H1 (cell line): Measurements from ENCODE around the gene RALGDS. TPM values are rescaled to one million over a fixed set of nuclear protein-coding genes. Genes with fewer than 3 reads are reported as not detected.

ENCODE experiments used
- ASH2L ChIP-seq: fragments of 200-600, 300-600 bp; sonication (generic); IDR thresholded peaks from one replicate; pipeline ENCODE4 v1.7.1; 2017; ENCODE audit warnings: low read length
- BCL11A ChIP-seq, 2 experiments: IDR thresholded peaks; one replicate each; pipeline ENCODE4 v1.6.1; 2011; ENCODE audit warnings: low read depth in 2 of 2, low read length in 2 of 2, mild to moderate bottlenecking in 2 of 2
- CHD2 ChIP-seq: IDR thresholded peaks from 2 replicates; pipeline ENCODE4 v1.6.1; 2012; ENCODE audit warnings: low read length, improper control_type of control experiment
- EGR1 ChIP-seq: IDR thresholded peaks from 2 replicates; pipeline ENCODE4 v1.6.1; 2011; ENCODE audit warnings: low read depth, low read length, borderline replicate concordance
- KDM4A ChIP-seq: IDR thresholded peaks from one replicate; pipeline ENCODE4 v1.7.1; 2012; ENCODE audit warnings: low read depth, mild to moderate bottlenecking, moderate library complexity, low read length, inconsistent platforms; ENCODE audit not compliant: severe bottlenecking
- MAFK ChIP-seq: IDR thresholded peaks from 2 replicates; pipeline ENCODE4 v1.6.1; 2012; ENCODE audit warnings: low read depth, mild to moderate bottlenecking, improper control_type of control experiment, low read length
- RBBP5 ChIP-seq: IDR thresholded peaks from 2 replicates; pipeline ENCODE4 v1.7.1; 2012; ENCODE audit warnings: low read depth, mild to moderate bottlenecking, inconsistent platforms, low read length, moderate library complexity, borderline replicate concordance
- RFX5 ChIP-seq: IDR thresholded peaks from 2 replicates; pipeline ENCODE4 v1.6.1; 2011; ENCODE audit warnings: low read depth, low read length, improper control_type of control experiment, borderline replicate concordance
- TAF1 ChIP-seq: IDR thresholded peaks from 2 replicates; pipeline ENCODE4 v1.6.1; 2011; ENCODE audit warnings: mild to moderate bottlenecking, low read depth, low read length
- TCF12 ChIP-seq: IDR thresholded peaks from 2 replicates; pipeline ENCODE4 v1.6.1; 2011; ENCODE audit warnings: low read depth, mild to moderate bottlenecking, low read length
- YY1 ChIP-seq: IDR thresholded peaks from 2 replicates; pipeline ENCODE4 v1.6.1; 2011; ENCODE audit warnings: low read depth, mild to moderate bottlenecking, low read length
- polyA plus RNA-seq, 7 experiments: library from polyadenylated mRNA; depleted of rRNA in 3 of 7; stranded (reverse) in 5 of 7; unstranded in 2 of 7; fragments of >200 nt in 5 of 7; fragments of 200-250 nt in 2 of 7; gene quantifications; 1 replicate in 5 of 7; 2 replicates in 1 of 7; 4 replicates in 1 of 7; pipeline versions ENCODE4 v1.2.1 to v1.2.3, GENCODE V29; 2011 to 2013; ENCODE audit warnings: missing spikeins in 2 of 7, mixed read lengths in 2 of 7
- total RNA-seq: library from RNA; stranded (reverse); fragmentation: NEBNext Ultra II Directional; extraction: Animal tissue kit (Norgen Biotek cat#: 25700); gene quantifications from 2 replicates; pipeline ENCODE4 v1.2.1, GENCODE V29; 2021
- TF ChIP-seq, protein P1 (sequence below): fragments of 300-600 bp; sonication (generic); IDR thresholded peaks from 2 replicates; pipeline ENCODE4 v1.7.1; 2012; ENCODE audit warnings: low read length, moderate library complexity, mild to moderate bottlenecking, inconsistent platforms; ENCODE audit not compliant: insufficient replicate concordance

The RALGDS gene
- total and polyA plus RNA-seq, 2 of the 8 experiments (the other 6 are each of a cell fraction or from before 2014, with no cell fraction given), result 14.5 to 25.5 TPM

DNA sequence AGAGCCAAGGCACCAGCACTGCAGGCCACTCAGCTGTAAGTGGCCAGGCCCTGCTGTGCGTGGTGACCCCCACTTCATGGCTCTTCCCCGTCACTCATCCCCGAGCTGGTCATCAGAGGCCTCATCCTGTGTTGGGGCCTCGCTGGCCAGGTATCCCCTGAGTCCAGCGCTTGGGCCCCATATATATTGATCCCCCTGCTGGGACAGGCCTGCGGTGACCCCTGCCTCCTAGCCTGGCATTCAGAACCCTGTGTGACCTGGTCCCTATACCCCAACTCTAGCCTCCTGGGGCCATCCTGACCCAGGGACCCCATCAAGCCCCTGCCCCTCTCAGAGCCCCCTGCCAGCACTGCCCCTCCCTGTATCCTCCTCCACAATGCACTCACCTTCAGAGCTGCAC lies 30.0 kb upstream of the RALGDS start (continued):
- TF ChIP-seq, protein P1, sequence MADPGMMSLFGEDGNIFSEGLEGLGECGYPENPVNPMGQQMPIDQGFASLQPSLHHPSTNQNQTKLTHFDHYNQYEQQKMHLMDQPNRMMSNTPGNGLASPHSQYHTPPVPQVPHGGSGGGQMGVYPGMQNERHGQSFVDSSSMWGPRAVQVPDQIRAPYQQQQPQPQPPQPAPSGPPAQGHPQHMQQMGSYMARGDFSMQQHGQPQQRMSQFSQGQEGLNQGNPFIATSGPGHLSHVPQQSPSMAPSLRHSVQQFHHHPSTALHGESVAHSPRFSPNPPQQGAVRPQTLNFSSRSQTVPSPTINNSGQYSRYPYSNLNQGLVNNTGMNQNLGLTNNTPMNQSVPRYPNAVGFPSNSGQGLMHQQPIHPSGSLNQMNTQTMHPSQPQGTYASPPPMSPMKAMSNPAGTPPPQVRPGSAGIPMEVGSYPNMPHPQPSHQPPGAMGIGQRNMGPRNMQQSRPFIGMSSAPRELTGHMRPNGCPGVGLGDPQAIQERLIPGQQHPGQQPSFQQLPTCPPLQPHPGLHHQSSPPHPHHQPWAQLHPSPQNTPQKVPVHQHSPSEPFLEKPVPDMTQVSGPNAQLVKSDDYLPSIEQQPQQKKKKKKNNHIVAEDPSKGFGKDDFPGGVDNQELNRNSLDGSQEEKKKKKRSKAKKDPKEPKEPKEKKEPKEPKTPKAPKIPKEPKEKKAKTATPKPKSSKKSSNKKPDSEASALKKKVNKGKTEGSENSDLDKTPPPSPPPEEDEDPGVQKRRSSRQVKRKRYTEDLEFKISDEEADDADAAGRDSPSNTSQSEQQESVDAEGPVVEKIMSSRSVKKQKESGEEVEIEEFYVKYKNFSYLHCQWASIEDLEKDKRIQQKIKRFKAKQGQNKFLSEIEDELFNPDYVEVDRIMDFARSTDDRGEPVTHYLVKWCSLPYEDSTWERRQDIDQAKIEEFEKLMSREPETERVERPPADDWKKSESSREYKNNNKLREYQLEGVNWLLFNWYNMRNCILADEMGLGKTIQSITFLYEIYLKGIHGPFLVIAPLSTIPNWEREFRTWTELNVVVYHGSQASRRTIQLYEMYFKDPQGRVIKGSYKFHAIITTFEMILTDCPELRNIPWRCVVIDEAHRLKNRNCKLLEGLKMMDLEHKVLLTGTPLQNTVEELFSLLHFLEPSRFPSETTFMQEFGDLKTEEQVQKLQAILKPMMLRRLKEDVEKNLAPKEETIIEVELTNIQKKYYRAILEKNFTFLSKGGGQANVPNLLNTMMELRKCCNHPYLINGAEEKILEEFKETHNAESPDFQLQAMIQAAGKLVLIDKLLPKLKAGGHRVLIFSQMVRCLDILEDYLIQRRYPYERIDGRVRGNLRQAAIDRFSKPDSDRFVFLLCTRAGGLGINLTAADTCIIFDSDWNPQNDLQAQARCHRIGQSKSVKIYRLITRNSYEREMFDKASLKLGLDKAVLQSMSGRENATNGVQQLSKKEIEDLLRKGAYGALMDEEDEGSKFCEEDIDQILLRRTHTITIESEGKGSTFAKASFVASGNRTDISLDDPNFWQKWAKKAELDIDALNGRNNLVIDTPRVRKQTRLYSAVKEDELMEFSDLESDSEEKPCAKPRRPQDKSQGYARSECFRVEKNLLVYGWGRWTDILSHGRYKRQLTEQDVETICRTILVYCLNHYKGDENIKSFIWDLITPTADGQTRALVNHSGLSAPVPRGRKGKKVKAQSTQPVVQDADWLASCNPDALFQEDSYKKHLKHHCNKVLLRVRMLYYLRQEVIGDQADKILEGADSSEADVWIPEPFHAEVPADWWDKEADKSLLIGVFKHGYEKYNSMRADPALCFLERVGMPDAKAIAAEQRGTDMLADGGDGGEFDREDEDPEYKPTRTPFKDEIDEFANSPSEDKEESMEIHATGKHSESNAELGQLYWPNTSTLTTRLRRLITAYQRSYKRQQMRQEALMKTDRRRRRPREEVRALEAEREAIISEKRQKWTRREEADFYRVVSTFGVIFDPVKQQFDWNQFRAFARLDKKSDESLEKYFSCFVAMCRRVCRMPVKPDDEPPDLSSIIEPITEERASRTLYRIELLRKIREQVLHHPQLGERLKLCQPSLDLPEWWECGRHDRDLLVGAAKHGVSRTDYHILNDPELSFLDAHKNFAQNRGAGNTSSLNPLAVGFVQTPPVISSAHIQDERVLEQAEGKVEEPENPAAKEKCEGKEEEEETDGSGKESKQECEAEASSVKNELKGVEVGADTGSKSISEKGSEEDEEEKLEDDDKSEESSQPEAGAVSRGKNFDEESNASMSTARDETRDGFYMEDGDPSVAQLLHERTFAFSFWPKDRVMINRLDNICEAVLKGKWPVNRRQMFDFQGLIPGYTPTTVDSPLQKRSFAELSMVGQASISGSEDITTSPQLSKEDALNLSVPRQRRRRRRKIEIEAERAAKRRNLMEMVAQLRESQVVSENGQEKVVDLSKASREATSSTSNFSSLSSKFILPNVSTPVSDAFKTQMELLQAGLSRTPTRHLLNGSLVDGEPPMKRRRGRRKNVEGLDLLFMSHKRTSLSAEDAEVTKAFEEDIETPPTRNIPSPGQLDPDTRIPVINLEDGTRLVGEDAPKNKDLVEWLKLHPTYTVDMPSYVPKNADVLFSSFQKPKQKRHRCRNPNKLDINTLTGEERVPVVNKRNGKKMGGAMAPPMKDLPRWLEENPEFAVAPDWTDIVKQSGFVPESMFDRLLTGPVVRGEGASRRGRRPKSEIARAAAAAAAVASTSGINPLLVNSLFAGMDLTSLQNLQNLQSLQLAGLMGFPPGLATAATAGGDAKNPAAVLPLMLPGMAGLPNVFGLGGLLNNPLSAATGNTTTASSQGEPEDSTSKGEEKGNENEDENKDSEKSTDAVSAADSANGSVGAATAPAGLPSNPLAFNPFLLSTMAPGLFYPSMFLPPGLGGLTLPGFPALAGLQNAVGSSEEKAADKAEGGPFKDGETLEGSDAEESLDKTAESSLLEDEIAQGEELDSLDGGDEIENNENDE, result no peak
- TF ChIP-seq YY1 (no peak), CHD2 (no peak), BCL11A (IDR thresholded peaks at IDR 0.05; ENCODE audit: low read depth in 2 of 2, low read length in 2 of 2) (no peak), MAFK (no peak), KDM4A (no peak), TCF12 (no peak), TAF1 (no peak), EGR1 (no peak), RFX5 (no peak), RBBP5 (no peak), ASH2L (no peak)
